ENCODE data around the gene GALT.

Gene GALT

GRCh38 chr9:34651321-34651720 lies 4.8 kb downstream of the GALT start:
- DNase-seq (ENCODE audit: insufficient read length, low spot score) (no peak), FAIRE-seq (no peak)

GRCh38 chr9:34651876-34652601 lies 5.6 kb downstream of the GALT start, which contains the start of gene IL11RA:
IL11RA (plus strand) TSS chr9:34652185; CDS start chr9:34655218, 3,033 bp downstream.
- DNase-seq (ENCODE audit: insufficient read length, low spot score) (no peak), FAIRE-seq (no peak)

- FAIRE-seq: no peak
- DNase-seq (ENCODE audit: insufficient read length, low spot score): no peak
Measured at GRCh38 chr9:34652602-34653000, 6.1 kb downstream of the GALT start.

GRCh38 chr9:34653151-34654072 lies 6.9 kb downstream of the GALT start:
- DNase-seq (ENCODE audit: insufficient read length, low spot score) (no peak), FAIRE-seq (no peak)

GRCh38 chr9:34654323-34655051 lies 8.0 kb downstream of the GALT start:
- FAIRE-seq (no peak), DNase-seq (ENCODE audit: insufficient read length, low spot score) (no peak)

GRCh38 chr9:34655394-34655793 lies 8.9 kb downstream of the GALT start:
- no peak for FAIRE-seq
- DNase-seq (ENCODE audit: insufficient read length, low spot score): no peak

- FAIRE-seq (no peak), DNase-seq (ENCODE audit: insufficient read length, low spot score) (no peak)
Measured at GRCh38 chr9:34656992-34657391, 10.5 kb downstream of the GALT start.

- FAIRE-seq (no peak), DNase-seq (ENCODE audit: insufficient read length, low spot score) (no peak)
Measured at GRCh38 chr9:34658461-34658860, 12.0 kb downstream of the GALT start.

- DNase-seq (ENCODE audit: insufficient read length, low spot score) (no peak), FAIRE-seq (no peak)
Measured at GRCh38 chr9:34659592-34660253, 13.2 kb downstream of the GALT start.

- FAIRE-seq (no peak), DNase-seq (ENCODE audit: insufficient read length, low spot score) (no peak)
Measured at GRCh38 chr9:34662526-34663302, 16.2 kb downstream of the GALT start, which contains the start of gene CCL27. CCL27 (minus strand) TSS chr9:34662657; CDS start chr9:34662633, 24 bp downstream.

GRCh38 chr9:34663303-34663605 lies 16.8 kb downstream of the GALT start:
- DNase-seq (ENCODE audit: insufficient read length, low spot score): no peak
- FAIRE-seq: no peak

- DNase-seq (ENCODE audit: insufficient read length, low spot score) (peak; percentile 61), FAIRE-seq (peak; percentile 51)
Measured at GRCh38 chr9:34664281-34665066, 18.0 kb downstream of the GALT start.

- DNase-seq (ENCODE audit: insufficient read length, low spot score) (no peak), FAIRE-seq (no peak)
Measured at GRCh38 chr9:34665067-34665380, 18.5 kb downstream of the GALT start.

- FAIRE-seq (peak; percentile 84), DNase-seq (ENCODE audit: insufficient read length, low spot score) (peak; percentile 79)
Measured at GRCh38 chr9:34665381-34666250, 19.1 kb downstream of the GALT start.

GRCh38 chr9:34669809-34670562 lies 23.5 kb downstream of the GALT start:
- DNase-seq (ENCODE audit: insufficient read length, low spot score) (no peak), FAIRE-seq (no peak)

- DNase-seq (ENCODE audit: insufficient read length, low spot score): no peak
- FAIRE-seq: no peak
Measured at GRCh38 chr9:34671307-34671706, 24.8 kb downstream of the GALT start.

GRCh38 chr9:34674440-34674839 lies 28.0 kb downstream of the GALT start:
- FAIRE-seq (no peak), DNase-seq (ENCODE audit: insufficient read length, low spot score) (no peak)

Measured in GM19239 (cell line).